ENCODE measurements around the gene TPD52L1.
A peak's percentile ranks its signal among the peaks of the same experiment; 100 is the strongest.

The TPD52L1 gene

DNA sequence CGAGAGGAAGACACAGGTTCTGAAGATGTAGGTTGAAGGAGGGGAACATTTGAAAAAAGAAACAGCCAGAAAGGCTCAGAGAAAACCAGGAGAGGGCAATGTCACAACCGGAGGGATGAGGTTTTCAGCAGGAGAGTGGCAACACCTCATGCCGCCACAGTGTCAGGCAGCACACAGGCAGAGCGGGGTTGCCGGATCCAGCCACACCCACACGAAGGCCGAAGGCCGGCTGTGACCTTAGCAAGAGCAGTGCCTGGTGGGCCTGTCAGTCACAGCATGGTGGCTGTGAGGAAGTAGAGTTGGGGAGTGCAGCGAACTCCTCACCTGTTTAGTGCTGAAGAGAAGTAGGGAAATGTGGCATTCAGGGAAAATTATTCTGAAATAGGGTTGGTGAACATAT lies 134.1 kb downstream of the TPD52L1 start:
- CTCF ChIA-PET: no interaction called here
- TF ChIP-seq, protein P1, sequence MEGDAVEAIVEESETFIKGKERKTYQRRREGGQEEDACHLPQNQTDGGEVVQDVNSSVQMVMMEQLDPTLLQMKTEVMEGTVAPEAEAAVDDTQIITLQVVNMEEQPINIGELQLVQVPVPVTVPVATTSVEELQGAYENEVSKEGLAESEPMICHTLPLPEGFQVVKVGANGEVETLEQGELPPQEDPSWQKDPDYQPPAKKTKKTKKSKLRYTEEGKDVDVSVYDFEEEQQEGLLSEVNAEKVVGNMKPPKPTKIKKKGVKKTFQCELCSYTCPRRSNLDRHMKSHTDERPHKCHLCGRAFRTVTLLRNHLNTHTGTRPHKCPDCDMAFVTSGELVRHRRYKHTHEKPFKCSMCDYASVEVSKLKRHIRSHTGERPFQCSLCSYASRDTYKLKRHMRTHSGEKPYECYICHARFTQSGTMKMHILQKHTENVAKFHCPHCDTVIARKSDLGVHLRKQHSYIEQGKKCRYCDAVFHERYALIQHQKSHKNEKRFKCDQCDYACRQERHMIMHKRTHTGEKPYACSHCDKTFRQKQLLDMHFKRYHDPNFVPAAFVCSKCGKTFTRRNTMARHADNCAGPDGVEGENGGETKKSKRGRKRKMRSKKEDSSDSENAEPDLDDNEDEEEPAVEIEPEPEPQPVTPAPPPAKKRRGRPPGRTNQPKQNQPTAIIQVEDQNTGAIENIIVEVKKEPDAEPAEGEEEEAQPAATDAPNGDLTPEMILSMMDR (IDR thresholded peaks at IDR 0.05; ENCODE audit: control extremely low read depth, extremely low read depth, low read depth, missing control alignments): no peak
- POLR2A ChIA-PET: no interaction called here
- no peak for DNase-seq (ENCODE audit: extremely low spot score)

DNA sequence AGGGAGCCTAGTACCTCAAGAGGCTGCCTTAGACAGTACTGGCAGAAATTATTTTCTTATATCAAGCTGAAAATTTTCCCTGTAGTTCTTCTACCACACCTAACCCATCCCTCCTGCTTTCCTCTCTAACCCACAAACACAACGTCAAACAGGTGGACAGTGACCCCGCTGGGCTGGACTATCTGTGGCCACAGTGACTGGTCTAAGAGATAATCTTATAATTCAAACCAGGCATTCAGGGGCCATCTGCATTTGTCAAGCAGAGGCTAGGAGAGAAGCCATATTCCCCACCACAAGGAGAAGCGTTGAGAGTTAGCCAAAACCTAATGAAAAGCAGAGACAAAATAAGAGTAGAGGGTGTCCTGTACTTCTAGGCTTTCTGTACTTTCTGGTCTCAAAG lies 140.0 kb downstream of the TPD52L1 start:
- POLR2A ChIA-PET: no interaction called here
- CTCF ChIA-PET: interaction anchor here (0.6 to 1.4 kb wide), 3 partner anchors 10 to 688 kb away, joined by 3 to 5 read pairs (median 5); no protein-coding TSS in a partner anchor
- TF ChIP-seq, protein P1 (IDR thresholded peaks at IDR 0.05; ENCODE audit: control extremely low read depth, extremely low read depth, low read depth, missing control alignments): no peak
- no peak for DNase-seq (ENCODE audit: extremely low spot score)

GRCh38 chr6:125294036-125294435 lies 140.5 kb downstream of the TPD52L1 start:
- DNase-seq (ENCODE audit: extremely low spot score): no peak
- ChIA-PET POLR2A (no interaction called here), CTCF (no interaction called here)
- TF ChIP-seq, protein P1 (IDR thresholded peaks at IDR 0.05; ENCODE audit: control extremely low read depth, extremely low read depth, low read depth, missing control alignments): no peak

DNA sequence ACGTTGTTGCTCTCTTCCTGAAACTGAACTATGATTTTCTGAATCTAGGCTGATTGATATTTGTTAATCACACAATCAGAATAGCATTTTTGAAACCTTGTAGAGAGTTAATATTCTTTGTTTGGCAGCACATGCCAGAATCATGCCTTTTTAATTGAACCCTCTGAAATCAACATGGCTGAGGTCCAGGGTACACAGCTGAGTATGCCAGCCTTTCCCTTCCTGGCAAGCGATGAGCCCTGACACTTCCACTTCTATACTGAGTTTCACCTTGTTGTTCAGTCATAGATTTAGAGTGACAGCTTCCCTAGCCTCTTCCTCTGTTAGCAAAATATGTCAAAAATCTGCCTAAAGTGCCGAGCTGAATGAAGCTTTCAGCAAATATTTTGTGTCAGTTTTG lies 141.4 kb downstream of the TPD52L1 start:
- CTCF ChIA-PET: no interaction called here
- DNase-seq (ENCODE audit: extremely low spot score): no peak
- POLR2A ChIA-PET: no interaction called here
- TF ChIP-seq, protein P1 (IDR thresholded peaks at IDR 0.05; ENCODE audit: control extremely low read depth, extremely low read depth, low read depth, missing control alignments): no peak

GRCh38 chr6:125296471-125296870 lies 142.9 kb downstream of the TPD52L1 start:
- ChIA-PET CTCF (no interaction called here), POLR2A (no interaction called here)
- TF ChIP-seq, protein P1 (IDR thresholded peaks at IDR 0.05; ENCODE audit: control extremely low read depth, extremely low read depth, low read depth, missing control alignments): no peak
- DNase-seq (ENCODE audit: extremely low spot score): no peak

- ChIA-PET POLR2A (no interaction called here), CTCF (interaction anchor here (4.2 kb wide), 1 partner anchor 13 kb away, joined by 29 read pairs; no protein-coding TSS in a partner anchor)
- no peak for DNase-seq (ENCODE audit: extremely low spot score)
- TF ChIP-seq, protein P1 (IDR thresholded peaks at IDR 0.05; ENCODE audit: control extremely low read depth, extremely low read depth, low read depth, missing control alignments): no peak
Observed at GRCh38 chr6:125299257-125299656, 145.7 kb downstream of the TPD52L1 start.

GRCh38 chr6:125300992-125301434 lies 147.4 kb downstream of the TPD52L1 start:
- DNase-seq (ENCODE audit: extremely low spot score): peak; percentile 25

More at GRCh38 chr6:125300992-125301434, 147.4 kb downstream of the TPD52L1 start:
- TF ChIP-seq, protein P1 (IDR thresholded peaks at IDR 0.05; ENCODE audit: control extremely low read depth, extremely low read depth, low read depth, missing control alignments): no peak
- ChIA-PET POLR2A (no interaction called here), CTCF (interaction anchor here (0.8 to 4.2 kb wide), 4 partner anchors 11 to 696 kb away, joined by 3 to 29 read pairs (median 4); no protein-coding TSS in a partner anchor)

Measured in GM10248 (cell line).